PC-3 (cell line): ENCODE results near the gene SLC35F2. TPM values are rescaled to one million over a fixed set of nuclear protein-coding genes. Genes with fewer than 3 reads are reported as not detected.
A peak's percentile ranks its signal among the peaks of the same experiment; 100 is the strongest.
"Not testable (repeated sequence)": the region's sequence is repeated elsewhere in the genome, so short reads cannot be mapped to it uniquely, and the experiment has no call there.

Source experiments
- ATAC-seq: fragments of 200-7000 bp; cut with Tn5 transposase; 2 replicates; pipeline ENCODE4 v1.9.1; 2020; ENCODE audit warnings: mild to moderate bottlenecking, moderate library complexity
- BruUV-seq: library from RNA; stranded (reverse); fragments of 400-500 nt; replicated peaks from 2 replicates; lab custom pipeline; 2021; lab: Mats Ljungman, UMichigan
- CTCF ChIA-PET: fragments of 300-600 bp; sonication (Branson Sonifier 250); formaldehyde crosslinking; loops from one replicate; lab custom pipeline; 2022; ENCODE audit warnings: antibody characterized with exemption; lab: Charles Lee
- POLR2A ChIA-PET: fragments of 300-600 bp; sonication (Branson Sonifier 250); formaldehyde crosslinking; loops from one replicate; lab custom pipeline; 2022; ENCODE audit warnings: antibody characterized with exemption; ENCODE audit not compliant: unreplicated experiment; lab: Charles Lee
- DNase-seq: peaks from one replicate; pipeline ENCODE4 v3.0.0-alpha.2; 2015
- H2AFZ ChIP-seq: fragments of 300-600 bp; sonication (generic); 2 replicates; pipeline ENCODE4 v1.6.0; 2016; ENCODE audit warnings: antibody characterized with exemption, low read length
- H3F3A ChIP-seq: fragments of 300-600 bp; sonication (generic); one replicate; pipeline ENCODE4 v1.6.0; 2017; ENCODE audit warnings: antibody characterized with exemption, low read length, control low read depth, mild to moderate bottlenecking; ENCODE audit not compliant: unreplicated experiment
- H3K27ac ChIP-seq: fragments of 300-600 bp; sonication (generic); 2 replicates; pipeline ENCODE4 v1.5.1; 2016; ENCODE audit warnings: mild to moderate bottlenecking, low read length
- H3K27me3 ChIP-seq: fragments of 300-600 bp; sonication (generic); 2 replicates; pipeline ENCODE4 v1.6.1; 2016; ENCODE audit warnings: low read length, mixed read lengths
- H3K36me3 ChIP-seq: fragments of 300-600 bp; sonication (generic); 2 replicates; pipeline ENCODE4 v1.6.1; 2016; ENCODE audit warnings: low read depth, mixed run types, low read length, mixed read lengths
- H3K4me1 ChIP-seq: fragments of 300-600 bp; sonication (generic); 2 replicates; pipeline ENCODE4 v1.5.1; 2016; ENCODE audit warnings: low read length; ENCODE audit not compliant: insufficient read depth
- H3K4me2 ChIP-seq: fragments of 300-600 bp; sonication (generic); 2 replicates; pipeline ENCODE4 v1.6.0; 2016; ENCODE audit warnings: low read length
- H3K4me3 ChIP-seq: fragments of 300-600 bp; sonication (generic); 2 replicates; pipeline ENCODE4 v1.5.1; 2016; ENCODE audit warnings: mild to moderate bottlenecking, low read length, mixed read lengths
- H3K79me2 ChIP-seq: fragments of 300-600 bp; sonication (generic); 2 replicates; pipeline ENCODE4 v1.6.1; 2017; ENCODE audit warnings: low read length, mixed read lengths
- H3K9ac ChIP-seq: fragments of 300-600 bp; sonication (generic); 2 replicates; pipeline ENCODE4 v1.6.0; 2016; ENCODE audit warnings: mild to moderate bottlenecking, low read length
- H3K9me2 ChIP-seq: fragments of 300-600 bp; sonication (generic); replicated peaks from 2 replicates; pipeline ENCODE4 v1.6.1; 2016; ENCODE audit warnings: mixed run types, low read length, mixed read lengths
- H3K9me3 ChIP-seq: fragments of 300-600 bp; sonication (generic); 2 replicates; pipeline ENCODE4 v1.6.1; 2016; ENCODE audit warnings: low read length, mixed read lengths
- H4K20me1 ChIP-seq: fragments of 300-600 bp; sonication (generic); 2 replicates; pipeline ENCODE4 v1.6.1; 2016; ENCODE audit warnings: low read length, mixed read lengths
- CTCF ChIP-seq: fragments of 300-600 bp; sonication (generic); conservative IDR thresholded peaks from 2 replicates; pipeline ENCODE4 v1.5.1; 2017; ENCODE audit warnings: antibody characterized with exemption, low read depth, mild to moderate bottlenecking, low read length
- EZH2 ChIP-seq: fragments of 300-600 bp; sonication (generic); IDR thresholded peaks from one replicate; pipeline ENCODE4 v1.6.1; 2017; ENCODE audit warnings: antibody characterized with exemption, mild to moderate bottlenecking, low read length; ENCODE audit not compliant: unreplicated experiment
- EZH2phosphoT487 ChIP-seq: fragments of 300-600 bp; sonication (generic); IDR thresholded peaks from 2 replicates; pipeline ENCODE4 v1.6.1; 2018; ENCODE audit warnings: mild to moderate bottlenecking, antibody characterized with exemption, low read length, borderline replicate concordance
- intact Hi-C: fragments of 100-400 bp; cut with micrococcal nuclease; formaldehyde crosslinking; loops from 2 replicates; pipeline ENCODE4 v1.9.0; 2023
- total RNA-seq: library from RNA; depleted of rRNA; stranded (reverse); fragments of >200 nt; gene quantifications from 2 replicates; pipeline ENCODE4 v1.2.3, GENCODE V29; 2014

Gene SLC35F2
- total RNA-seq, 1 experiment from 2014 or later: 210 TPM

GRCh38 chr11:107836851-107837250, 21.7 kb downstream of the SLC35F2 start:
- H3K4me2 ChIP-seq: peak overlapping the region; percentile 2; the same call in 1 of the 2 replicates
- no peaks in the 10 kb centered on the region for H3K27me3 ChIP-seq
- BruUV-seq: no TSS peak
- peaks cover 58% of the 10 kb centered on the region for H4K20me1 ChIP-seq
- H2AFZ ChIP-seq: no peak overlapping the region
- peaks cover 56% of the 10 kb centered on the region for H3K4me1 ChIP-seq
- peak overlapping the region; percentile 16; the same call in 1 of the 2 replicates for H3K27ac ChIP-seq
- TF ChIP-seq EZH2 (no peak), CTCF (no peak), EZH2phosphoT487 (no peak)
- H3K79me2 ChIP-seq: peaks cover 90% of the 10 kb centered on the region
- H3F3A ChIP-seq: peaks cover 19% of the 10 kb centered on the region
- DNase-seq (peak; percentile 37), ATAC-seq (no peak)
- H3K9ac ChIP-seq: no peak overlapping the region
- ChIA-PET CTCF (no interaction called here), POLR2A (no interaction called here)
- H3K36me3 ChIP-seq: 0 out of 2 replicates have a peak, but pooled peaks cover 3% of the 10 kb centered on the region
- no peaks in the 10 kb centered on the region for H3K9me2 ChIP-seq
- H3K4me3 ChIP-seq: no peak overlapping the region
- H3K9me3 ChIP-seq: no peaks in the 10 kb centered on the region
- intact Hi-C loops: no loop called here

- Histone ChIP-seq H3K27ac (no peak overlapping the region), H3K36me3 (0 out of 2 replicates have a peak, but pooled peaks cover 3% of the 10 kb centered on the region), H3K4me1 (peaks cover 59% of the 10 kb centered on the region), H3K27me3 (no peaks in the 10 kb centered on the region), H2AFZ (no peak overlapping the region), H3K4me2 (no peak overlapping the region), H3K9ac (no peak overlapping the region), H3K9me3 (no peaks in the 10 kb centered on the region), H4K20me1 (peaks cover 63% of the 10 kb centered on the region), H3K79me2 (peaks cover 98% of the 10 kb centered on the region), H3K4me3 (no peak overlapping the region), H3K9me2 (no peaks in the 10 kb centered on the region), H3F3A (peaks cover 6% of the 10 kb centered on the region)
- no TSS peak for BruUV-seq
- ChIA-PET CTCF (no interaction called here), POLR2A (no interaction called here)
- ATAC-seq (no peak), DNase-seq (no peak)
- intact Hi-C loops: no loop called here
- no peak for TF ChIP-seq EZH2phosphoT487
- no peak for TF ChIP-seq CTCF
Observed at GRCh38 chr11:107834995-107835394, 23.6 kb downstream of the SLC35F2 start.

GRCh38 chr11:107833926-107834325, 24.7 kb downstream of the SLC35F2 start:
- H3K9me3 ChIP-seq, DNase-seq, BruUV-seq, H3F3A ChIP-seq, CTCF ChIA-PET, H3K9me2 ChIP-seq, H3K36me3 ChIP-seq, POLR2A ChIA-PET, H3K4me3 ChIP-seq, H2AFZ ChIP-seq, H3K4me2 ChIP-seq, intact Hi-C loops, H3K27ac ChIP-seq, H3K9ac ChIP-seq, ATAC-seq, H3K27me3 ChIP-seq: not testable (repeated sequence)
- H3K4me1 ChIP-seq: peaks cover 54% of the 10 kb centered on the region
- peaks cover 98% of the 10 kb centered on the region for H3K79me2 ChIP-seq
- H4K20me1 ChIP-seq: peaks cover 60% of the 10 kb centered on the region
